GM12891 (cell line): Measurements from ENCODE around the gene UVSSA.

Experiments used
- PAX5 ChIP-seq: IDR thresholded peaks from 2 replicates; pipeline ENCODE4 v1.6.1; 2011; ENCODE audit warnings: low read length, moderate library complexity, mild to moderate bottlenecking; ENCODE audit not compliant: insufficient read depth, severe bottlenecking
- POLR2A ChIP-seq: IDR thresholded peaks from 2 replicates; pipeline ENCODE4 v1.6.1; 2011; ENCODE audit warnings: low read depth, low read length, control low read depth
- POLR2AphosphoS5 ChIP-seq: IDR thresholded peaks from 2 replicates; pipeline ENCODE4 v1.6.1; 2011; ENCODE audit warnings: low read depth, low read length, control low read depth
- POU2F2 ChIP-seq: IDR thresholded peaks from 2 replicates; pipeline ENCODE4 v1.6.1; 2011; ENCODE audit warnings: low read depth, mild to moderate bottlenecking, control low read depth, low read length, moderate library complexity
- TAF1 ChIP-seq: IDR thresholded peaks from 2 replicates; pipeline ENCODE4 v1.6.1; 2011; ENCODE audit warnings: low read depth, low read length, control low read depth

DNA sequence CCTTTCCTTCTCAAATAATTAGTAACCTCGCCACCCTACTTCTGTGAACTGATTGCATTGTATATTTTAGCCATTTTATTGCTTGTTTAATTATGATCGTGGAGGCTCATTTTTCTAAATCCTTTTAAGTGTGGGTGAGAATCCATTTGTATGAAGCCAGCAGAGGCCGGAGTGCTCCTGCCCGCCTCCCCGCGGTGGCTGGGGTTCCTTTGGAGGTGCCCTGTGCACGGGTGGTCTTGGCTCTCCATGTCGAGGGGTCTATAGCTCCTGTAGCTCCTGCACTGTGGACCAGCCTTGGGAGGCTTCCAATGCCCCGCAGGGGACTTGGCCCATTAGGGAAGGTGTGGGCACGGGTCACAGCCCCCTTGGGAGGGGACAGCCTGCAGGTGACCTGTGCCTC lies 15.0 kb downstream of the UVSSA start:
- TF ChIP-seq POLR2AphosphoS5, result no peak
- no peak for TF ChIP-seq TAF1
- TF ChIP-seq POLR2A, result no peak
- no peak for TF ChIP-seq POU2F2
- TF ChIP-seq PAX5, result no peak
